GM19351 (cell line): ENCODE data around the gene LRPAP1.

Experiments used
- ATAC-seq: cut with Tn5 transposase; IDR thresholded peaks from one replicate; pipeline ENCODE4 v1.9.1; 2021; ENCODE audit warnings: mild to moderate bottlenecking, moderate library complexity; ENCODE audit not compliant: unreplicated experiment

LRPAP1 gene

DNA sequence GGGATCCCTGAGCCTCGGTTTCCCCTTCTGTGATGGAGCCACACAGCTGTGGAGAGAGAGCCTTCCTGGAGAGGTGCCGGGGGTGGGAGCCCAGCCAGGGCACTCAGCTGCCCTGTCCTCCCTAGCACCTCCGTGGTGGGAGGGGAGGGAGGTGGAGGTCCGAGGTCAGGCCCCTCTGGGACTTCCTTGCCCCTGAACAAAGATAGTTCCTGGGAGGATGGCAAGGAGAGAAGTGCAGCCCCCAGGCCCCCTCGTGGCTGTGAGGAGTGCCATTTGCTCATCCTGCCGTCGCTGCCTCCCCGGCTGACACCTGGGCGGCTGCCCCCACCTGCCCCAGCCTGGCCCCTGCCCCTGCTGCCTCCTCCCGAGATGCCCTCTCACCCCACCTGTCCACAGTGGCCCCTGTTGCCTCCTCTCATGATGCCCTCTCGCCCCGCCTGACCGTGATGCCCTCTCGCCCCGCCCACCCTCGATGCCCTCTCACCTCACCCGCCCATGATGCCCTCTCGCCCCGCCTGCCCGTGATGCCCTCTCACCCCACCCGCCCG is 56.4 kb downstream of the LRPAP1 start:
- ATAC-seq: no peak

DNA sequence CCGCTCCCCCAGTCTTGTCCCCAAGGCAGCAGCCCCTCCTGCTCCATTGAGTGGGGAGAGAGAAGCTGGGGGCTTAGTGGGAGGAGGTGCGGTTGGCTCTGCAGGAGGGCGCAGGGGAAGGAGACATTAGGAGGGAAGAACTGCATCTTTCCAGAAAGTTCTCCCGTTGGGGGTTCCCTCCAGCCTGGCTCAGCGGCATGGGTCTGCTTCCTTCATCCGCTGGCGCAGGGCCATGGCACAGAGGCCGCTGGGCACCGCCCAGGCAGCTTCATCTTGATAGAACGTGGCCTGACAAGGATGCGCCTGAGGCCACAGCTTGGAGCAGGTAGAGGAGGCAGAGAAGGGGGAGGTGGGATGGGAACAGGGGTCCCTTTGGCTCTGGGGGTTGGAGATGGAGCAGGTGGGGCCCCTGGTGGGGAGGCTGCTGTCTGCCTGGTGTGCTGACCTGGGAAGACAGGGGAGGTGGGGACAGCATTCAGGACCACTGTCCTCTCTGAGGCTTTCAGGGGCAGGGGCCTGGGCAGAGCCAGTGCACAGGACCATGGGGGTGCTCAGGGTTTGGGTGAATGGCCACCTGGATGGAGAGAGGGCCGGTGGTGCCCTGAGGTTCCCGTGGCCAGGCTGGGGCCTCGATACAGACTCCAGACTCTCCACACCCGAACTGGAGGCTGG is 57.0 kb downstream of the LRPAP1 start:
- ATAC-seq: no peak

DNA sequence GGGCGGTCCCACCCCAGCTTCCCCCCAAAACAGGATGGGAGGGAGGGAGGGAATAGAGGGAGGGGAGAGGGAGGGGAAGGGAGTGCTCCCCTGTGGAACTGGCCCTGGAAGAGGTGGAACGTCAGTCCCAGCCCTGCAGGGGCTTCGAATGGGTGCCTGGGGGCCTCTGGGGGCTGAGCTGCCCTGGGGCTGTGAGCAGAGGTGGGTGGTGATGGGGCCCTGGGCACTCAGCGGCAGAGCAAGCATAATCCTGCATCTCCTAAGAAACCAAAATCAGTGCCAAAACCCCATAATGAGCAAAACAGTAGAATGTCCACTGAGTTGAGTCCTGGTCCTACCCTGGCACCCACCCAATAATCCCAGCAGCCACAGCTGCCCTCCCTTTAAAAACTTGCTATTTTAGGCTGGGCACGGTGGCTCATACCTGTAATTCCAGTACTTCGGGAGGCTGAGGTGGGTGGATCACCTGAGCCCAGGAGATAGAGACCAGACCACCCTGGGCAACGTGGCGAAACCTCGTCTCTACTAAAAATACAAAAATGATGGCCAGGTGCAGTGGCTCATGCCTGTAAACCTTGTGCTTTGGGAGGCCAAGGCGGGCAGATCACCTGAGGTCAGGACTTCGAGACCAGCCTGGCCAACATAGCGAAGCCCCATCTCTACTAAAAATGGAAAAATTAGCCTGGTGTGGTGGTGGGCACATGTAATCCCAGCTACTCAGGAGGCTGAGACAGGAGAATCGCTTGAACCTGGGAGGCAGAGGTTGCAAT is 58.0 kb downstream of the LRPAP1 start:
- no peak for ATAC-seq

DNA sequence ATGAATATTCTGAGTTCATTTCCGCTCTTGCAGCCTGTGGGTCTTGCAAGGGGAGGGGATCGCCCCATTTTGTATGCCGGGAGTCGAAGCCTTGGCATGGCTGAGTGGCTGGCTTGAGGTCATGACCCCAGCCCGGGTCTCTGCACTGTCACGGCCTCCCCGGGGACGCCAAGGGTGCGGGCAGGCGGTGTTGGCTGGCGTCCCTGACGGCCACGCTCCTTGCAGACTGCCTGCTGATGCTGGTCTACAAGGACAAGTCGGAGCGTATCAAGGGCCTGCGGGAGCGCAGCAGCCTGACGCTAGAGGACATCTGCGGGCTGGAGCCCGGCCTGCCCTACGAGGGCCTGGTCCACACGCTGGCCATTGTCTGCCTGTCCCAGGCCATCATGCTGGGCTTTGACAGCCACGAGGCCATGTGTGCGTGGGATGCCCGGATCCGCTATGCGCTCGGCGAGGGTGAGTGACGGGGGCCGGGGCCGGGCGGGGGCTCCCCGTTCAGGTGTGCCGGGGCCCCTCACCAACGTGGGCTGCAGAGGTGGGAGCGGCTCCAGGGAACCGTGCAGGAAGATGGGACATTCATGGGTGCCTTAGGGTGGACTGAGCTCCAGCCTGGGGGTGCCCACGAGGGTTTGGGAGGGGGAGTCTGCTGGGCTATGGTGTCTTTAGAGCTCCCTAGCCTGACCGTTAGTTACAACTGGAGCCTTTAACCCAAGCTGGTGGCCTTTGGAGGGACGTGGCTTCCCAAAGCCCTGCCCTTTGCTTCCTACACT is 58.9 kb downstream of the LRPAP1 start:
- ATAC-seq: no peak

DNA sequence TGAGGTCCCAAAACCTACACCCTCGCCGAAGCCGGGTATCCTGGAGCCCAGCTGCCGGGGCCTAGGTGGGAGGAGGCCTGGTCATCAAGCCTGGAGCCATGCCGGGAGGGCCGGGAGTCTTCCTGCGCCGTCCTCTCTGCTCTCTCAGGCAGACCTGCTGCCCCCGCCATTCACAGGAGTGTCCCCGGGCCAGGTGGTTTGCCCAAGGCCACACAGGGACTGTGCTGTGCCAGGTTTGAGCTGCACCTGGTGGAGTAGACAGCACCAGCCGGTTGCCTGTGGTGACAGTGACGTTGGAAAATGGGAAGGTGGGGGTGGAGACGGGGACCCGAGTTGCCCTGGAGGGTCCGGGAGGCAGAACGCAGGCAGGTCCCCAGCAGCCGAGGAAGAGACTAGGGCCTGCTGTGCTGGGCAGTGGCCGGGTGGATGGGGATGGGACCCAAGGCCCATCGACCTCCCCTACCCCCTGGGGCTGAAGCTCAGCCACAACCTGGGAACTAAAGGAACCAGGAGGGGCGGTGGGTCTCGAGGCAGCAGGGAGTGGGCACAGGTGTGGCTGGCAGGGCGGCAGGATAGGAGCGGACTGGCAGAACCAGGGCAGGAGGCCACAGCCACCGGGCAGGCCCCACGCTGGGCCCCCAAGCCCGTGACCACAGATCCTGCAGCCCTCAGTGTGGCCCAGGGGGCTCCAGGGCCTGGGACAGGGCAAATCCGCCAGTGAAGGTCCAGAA is 59.6 kb downstream of the LRPAP1 start:
- ATAC-seq: no peak

DNA sequence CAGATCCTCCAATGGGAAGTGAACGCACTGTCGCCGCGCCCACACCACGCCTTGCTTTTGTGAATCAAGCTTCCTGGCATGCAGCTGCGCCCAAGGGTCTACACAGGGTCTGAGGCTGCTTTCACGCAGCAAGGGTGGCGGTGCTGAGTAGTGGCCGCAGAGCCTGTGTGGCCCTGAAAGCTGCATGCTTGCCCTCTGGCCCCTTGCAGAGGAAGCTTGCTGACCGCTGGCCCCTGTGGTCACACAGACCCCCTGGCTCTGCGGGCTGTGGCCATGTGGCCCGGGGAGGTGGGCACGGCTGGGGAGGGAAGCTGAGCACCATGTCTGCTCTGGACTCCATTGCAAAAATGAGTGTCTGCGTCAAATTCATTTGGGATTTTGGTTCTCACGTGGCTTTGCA is 60.3 kb downstream of the LRPAP1 start:
- ATAC-seq: no peak

DNA sequence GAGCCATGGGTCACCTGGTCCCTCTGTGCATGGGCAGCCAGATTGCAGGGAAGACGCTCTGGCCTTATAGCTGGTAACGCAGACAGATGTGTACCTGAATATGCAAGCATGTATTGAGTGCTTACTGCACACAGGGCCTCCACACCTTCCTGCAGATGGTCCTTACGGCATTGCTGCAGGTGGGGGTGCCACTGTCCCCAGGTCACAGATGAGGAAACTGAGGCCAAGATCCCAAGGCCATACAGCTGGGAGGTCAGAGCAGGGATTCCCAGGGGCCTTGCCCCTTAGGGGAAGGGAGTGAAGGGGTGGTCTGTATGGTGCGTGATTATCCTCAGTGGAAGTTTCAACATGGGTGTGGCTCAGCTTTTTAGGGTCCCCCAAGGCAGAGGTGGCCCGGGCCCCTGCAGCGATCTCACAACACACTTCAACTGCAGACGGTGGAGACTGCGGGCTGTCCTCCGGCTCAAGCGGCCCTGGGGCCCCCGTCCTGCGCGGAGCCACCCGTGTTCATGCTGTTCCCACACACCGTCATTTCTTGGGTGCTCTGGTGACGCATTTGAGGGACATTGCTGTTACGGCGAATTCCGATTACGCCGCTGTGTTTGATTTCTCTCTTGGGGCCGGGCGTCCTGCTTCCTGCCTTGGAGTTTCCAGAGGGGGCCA is 61.0 kb downstream of the LRPAP1 start:
- ATAC-seq: no peak

DNA sequence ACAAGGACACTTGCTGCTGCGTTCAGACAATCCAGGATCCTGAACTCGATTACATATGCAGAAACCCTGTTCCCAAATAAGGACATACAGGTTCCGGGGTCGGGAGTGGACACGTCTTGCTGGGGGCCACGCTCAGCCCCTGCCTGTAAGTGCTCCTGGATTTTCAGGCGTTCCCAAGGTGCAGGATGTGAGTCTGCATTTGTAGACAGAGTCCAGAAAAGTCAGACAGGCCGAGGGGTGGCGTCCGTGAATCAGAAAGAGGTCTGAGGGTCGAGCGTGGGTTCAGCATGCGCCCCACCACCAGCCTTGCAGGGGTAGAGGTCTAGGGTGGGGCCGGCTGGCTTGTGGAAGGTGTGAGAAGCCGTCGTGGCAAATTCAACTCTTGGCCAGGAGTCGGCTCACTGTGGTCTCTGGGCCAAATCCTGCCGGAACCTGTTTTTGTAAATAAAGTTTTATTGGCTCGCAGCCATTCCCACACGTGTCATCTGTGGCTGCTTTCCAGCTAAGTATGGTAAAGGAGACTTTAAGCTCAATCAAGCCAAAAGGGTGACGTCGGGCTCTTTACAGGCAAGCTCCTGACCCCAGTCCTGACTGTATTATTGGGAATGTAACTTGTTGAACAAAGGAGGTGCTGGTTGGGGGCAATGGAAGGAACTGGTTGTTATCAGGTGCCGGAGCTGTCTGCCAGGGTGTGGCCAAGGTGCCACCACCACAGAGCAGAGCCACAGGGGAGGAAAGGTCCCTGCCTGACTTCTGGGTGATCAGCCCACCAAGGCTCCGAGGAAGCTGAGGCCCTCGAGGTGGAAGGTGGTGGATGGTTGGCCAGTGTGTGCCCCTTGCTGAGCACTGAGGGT is 61.8 kb downstream of the LRPAP1 start:
- ATAC-seq: no peak

DNA sequence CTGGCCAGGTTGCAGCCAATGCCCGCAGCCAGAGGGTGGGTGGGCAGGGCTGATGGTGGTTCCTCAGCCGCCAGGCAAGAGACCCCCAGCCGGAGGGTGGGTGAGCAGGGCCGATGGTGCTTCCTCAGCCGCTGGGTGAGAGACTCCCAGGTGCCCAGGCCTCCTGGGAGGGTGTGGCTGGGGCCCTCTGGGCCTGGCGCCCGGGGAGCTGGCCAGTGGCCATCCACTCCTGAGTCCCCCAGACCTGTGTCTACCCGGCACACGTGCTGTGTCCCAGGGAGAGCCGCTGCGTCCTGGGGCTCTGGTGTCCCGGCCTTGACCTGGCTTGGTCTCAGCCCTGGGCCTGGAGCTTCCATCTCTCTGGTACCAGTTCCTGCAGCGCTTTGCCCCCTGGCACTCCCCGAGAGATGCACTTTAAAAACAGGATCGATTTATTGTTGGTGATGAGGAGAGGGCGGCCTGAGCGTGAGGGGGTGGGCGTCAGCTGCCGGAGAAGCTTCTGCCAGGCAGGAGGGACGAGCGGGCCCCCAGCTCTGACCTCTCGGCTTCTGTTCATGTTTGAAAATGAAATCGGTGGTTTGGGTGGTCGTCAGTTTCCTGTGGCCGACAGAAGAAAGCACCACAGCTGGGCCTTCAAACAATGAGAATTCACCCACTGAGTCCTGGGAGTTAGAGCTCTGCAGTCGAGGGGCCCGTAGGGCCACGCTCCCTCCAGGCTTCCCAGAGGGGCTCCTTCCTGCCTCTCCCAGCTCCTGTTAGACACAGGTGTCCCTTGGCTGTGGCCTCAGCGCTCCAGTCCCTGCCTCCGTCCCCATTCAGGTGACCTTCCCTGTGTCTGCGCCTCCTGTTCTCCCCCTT is 62.6 kb downstream of the LRPAP1 start:
- no peak for ATAC-seq

DNA sequence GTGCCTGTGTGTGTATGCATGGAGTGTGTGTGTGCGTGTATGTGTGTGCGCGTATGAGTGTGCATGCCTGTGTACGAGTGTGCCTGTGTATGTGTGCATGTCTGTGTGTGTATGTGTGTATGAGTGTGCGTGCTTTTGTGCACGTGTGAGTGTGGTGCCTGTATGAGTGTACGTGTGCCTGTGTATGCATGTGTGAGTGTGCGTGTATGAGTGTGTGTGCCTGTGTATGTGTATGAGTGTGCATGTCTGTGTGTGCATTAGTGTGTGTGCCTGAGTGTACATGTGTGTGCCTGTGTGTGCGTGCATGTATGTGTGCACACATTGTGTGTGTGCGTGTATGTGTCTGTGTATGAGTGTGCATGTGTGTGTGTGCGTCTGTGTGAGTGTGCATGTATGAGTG is 63.4 kb downstream of the LRPAP1 start:
- no peak for ATAC-seq

DNA sequence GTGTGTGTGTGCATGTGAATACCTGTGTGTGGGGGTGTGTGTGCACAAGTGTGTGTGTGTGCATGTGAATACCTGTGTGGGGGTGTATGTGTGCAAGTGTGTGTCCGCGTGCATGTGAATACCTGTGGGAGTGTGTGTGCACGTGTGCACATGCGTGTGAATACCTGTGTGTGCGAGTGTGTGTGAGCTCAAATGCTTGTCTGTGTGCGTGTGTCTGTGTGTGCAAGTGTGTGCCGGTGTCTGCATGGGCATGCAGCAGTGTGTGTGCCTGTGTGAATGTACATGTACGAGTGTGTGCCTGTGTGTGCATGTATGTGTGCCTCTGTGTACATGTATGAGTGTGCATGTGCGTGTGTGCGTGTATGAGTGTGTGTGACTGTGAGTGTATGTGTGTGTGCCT is 64.1 kb downstream of the LRPAP1 start:
- no peak for ATAC-seq

DNA sequence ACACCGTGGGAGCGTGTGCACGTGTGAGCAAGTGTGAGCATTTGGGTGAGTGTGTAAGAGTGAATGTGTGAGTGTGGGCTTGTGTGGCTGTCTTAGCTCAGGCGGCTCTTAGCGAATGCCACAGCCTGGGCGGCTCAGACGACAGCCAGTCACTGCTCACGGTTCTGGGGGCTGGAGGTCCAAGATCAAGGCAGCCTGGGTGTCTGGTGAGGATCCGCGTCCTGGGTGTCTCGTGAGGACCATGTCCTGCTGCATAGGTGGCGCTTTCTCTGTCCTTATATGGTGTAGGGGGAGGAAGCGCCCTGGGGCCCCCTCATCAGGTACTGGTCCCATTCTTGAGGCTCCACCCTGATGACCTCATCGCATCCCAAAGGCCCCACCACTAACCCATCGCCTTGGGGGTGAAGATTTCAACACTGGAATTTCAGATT is 64.6 kb downstream of the LRPAP1 start:
- ATAC-seq: no peak

DNA sequence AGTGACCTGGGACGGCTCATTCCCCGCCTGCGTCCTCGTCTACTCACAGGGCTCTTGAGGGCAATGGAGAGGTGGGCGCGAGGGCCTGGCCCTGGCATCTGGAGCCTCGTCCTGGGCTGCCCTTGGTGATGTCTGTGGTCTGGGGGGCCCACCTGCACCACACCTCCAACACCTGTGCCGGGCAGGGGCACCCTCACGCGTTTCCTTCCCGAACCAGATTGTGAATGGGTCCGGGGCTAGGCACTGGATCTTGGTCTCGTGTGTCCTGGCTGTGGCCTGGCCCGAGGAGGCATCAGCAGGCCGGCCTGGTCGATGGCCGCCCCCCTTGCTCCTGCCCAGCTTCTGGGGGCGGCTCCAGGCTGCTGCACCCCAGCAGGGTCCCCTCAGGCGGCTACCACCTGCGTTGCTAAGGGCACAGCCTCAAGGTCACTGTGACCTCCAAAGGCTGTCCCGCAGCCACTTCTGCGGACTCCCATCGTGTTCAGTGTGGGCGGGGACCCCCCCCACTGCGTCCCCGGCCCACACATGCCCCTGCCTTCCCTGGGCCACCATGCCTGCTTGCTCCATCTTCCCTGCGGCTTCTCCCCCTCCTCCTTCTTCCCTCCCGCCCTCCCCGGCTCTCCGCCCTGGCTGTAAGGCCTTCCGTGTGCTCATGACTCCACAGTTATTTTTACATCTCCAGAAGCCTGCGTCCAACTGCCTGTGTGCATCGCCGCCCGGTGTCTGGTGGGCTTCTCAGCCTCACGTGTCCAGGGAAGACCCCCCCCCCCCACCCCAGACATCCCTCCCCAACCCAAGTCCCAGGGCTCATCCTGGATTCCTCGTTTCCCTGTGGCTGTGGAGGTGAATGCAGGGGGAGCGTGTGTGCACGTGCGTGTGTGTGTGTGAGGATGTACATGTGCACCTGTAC is 65.3 kb downstream of the LRPAP1 start:
- no peak for ATAC-seq

DNA sequence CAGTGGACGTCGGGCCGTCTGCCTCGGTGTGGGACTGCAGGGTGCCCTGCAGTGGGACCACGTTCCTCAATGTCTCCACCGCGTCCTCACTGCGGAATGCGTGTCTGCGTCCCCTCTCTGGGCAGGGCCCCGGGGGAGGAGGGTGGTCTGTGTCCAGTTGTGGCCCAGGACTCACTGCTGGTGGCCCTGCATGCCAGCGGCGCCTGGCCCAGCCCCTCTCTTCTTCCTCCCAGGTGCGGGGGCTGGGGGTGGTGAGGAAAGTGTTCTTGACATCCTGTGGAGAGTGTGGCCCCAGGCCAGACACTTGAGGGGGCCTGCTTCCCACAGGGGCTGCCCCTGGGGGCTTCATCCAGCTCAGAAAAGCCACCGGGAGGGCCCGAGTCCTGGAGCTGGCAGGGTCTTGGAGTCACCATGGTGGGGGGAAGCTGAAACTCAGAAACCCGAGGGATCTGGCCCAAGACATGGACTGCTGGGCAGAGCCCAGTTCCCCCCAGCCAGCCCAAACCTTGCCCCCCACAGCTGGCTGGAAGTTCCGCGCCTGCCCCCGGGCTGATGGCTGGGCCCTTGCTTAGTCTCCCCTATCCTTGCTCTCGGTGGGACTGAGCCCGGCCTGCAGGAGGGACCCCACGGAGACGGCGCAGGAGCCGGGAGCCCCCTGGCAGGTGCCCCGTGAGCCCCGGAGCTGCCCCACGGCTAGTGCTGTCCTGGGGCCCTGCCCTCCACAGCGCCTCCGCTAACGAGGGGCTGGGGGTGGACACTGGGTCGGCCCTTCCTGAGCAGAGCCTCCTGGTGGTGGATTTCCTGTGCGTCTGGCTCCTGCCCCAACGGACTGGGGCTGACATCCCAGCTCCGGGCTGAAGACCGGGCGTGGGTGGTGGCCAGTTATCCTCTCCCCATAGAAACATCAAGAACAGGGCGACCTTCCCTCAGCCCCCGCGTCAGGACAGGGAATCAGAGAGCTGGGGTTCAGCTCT is 66.2 kb downstream of the LRPAP1 start:
- ATAC-seq: no peak

DNA sequence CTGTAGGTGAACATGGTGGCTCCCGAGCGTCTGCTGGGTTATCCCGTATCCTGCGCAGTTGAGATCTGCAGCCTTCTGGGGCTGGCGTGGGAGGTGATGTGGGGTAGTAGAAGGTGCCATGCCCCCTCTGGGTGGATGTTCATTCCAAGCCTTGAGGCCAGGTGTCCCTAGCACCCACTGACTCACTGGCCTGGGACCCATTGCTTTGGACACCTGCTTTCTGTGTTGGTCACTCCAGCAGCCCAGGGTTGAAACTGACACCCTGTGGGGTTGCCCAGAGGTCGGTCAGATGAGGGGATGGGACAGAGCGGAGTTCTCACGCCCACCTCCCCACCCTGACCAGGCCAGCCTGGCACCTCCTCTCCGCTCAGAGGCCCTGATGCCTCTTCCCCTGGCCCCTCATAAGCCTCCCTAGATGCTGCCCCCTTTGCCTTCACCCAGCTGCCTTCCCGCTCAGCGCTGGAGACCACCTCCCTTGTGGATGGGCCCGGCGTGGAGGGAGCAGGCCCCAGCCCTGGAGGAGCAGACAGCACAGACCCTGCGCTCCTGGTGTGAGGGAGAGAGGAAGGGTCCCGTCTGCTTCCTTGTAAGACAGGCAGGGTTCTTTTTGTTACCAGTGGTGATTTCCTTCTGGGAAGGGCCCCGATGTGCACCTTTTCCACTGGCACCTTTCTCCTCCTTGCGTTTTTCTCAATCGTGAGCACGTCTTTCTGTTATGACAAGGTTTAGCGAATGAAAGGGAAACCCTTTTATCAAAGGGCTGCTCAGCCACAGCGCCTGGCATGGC is 67.1 kb downstream of the LRPAP1 start:
- ATAC-seq: no peak
